ENCODE measurements around the gene MTPN.

- TF ChIP-seq, protein P1, sequence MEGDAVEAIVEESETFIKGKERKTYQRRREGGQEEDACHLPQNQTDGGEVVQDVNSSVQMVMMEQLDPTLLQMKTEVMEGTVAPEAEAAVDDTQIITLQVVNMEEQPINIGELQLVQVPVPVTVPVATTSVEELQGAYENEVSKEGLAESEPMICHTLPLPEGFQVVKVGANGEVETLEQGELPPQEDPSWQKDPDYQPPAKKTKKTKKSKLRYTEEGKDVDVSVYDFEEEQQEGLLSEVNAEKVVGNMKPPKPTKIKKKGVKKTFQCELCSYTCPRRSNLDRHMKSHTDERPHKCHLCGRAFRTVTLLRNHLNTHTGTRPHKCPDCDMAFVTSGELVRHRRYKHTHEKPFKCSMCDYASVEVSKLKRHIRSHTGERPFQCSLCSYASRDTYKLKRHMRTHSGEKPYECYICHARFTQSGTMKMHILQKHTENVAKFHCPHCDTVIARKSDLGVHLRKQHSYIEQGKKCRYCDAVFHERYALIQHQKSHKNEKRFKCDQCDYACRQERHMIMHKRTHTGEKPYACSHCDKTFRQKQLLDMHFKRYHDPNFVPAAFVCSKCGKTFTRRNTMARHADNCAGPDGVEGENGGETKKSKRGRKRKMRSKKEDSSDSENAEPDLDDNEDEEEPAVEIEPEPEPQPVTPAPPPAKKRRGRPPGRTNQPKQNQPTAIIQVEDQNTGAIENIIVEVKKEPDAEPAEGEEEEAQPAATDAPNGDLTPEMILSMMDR (IDR thresholded peaks at IDR 0.05) = no peak
- no peak for TF ChIP-seq POLR2A (IDR thresholded peaks at IDR 0.05)
Observed at GRCh38 chr7:135933509-135934188, 43.5 kb downstream of the MTPN start.
